Suprapubic skin (tissue), 3 donors: Measurements from ENCODE around the gene CHRDL2.

Experiments
- CTCF ChIP-seq, 2 donors: fragments of 200-600 bp in 1 of 2; fragments of 450-650 bp in 1 of 2; sonication (generic) in 1 of 2; IDR thresholded peaks; one replicate each; pipeline ENCODE4 v1.5.1; 2016 to 2019; ENCODE audit warnings: antibody characterized with exemption in 2 of 2, mild to moderate bottlenecking in 1 of 2, moderate library complexity in 1 of 2
- POLR2AphosphoS5 ChIP-seq, 3 donors: sonication (generic); formaldehyde crosslinking; IDR thresholded peaks; one replicate each; pipeline ENCODE4 v1.6.1; 2017; ENCODE audit warnings: antibody characterized with exemption in 3 of 3

- TF ChIP-seq CTCF (IDR thresholded peaks at IDR 0.05) (no peak), POLR2AphosphoS5 (IDR thresholded peaks at IDR 0.05) (no peak)
Measured at GRCh38 chr11:74707182-74707581, 24.0 kb downstream of the CHRDL2 start.
